Suprapubic skin (tissue), 4 donors: ENCODE results near the gene THOC1. TPM values are rescaled to one million over a fixed set of nuclear protein-coding genes. Genes with fewer than 3 reads are reported as not detected.

ENCODE experiments used
- DNase-seq, 2 donors: peaks; one replicate each; pipeline ENCODE4 v3.0.0-alpha.2; 2019; ENCODE audit warnings: low spot score in 2 of 2
- H3K27ac ChIP-seq: fragments of 200-600 bp; sonication (generic); one replicate; pipeline ENCODE4 v1.5.1; 2019
- H3K27me3 ChIP-seq: fragments of 200-600 bp; sonication (generic); one replicate; pipeline ENCODE4 v1.5.1; 2019
- H3K36me3 ChIP-seq: fragments of 200-600 bp; sonication (generic); one replicate; pipeline ENCODE4 v1.5.1; 2019
- H3K4me1 ChIP-seq: fragments of 200-600 bp; sonication (generic); one replicate; pipeline ENCODE4 v1.5.1; 2019
- H3K4me3 ChIP-seq: fragments of 200-600 bp; sonication (generic); one replicate; pipeline ENCODE4 v1.5.1; 2019; ENCODE audit warnings: mild to moderate bottlenecking
- H3K9me3 ChIP-seq: fragments of 200-600 bp; sonication (generic); one replicate; pipeline ENCODE4 v1.5.1; 2019
- EP300 ChIP-seq: sonication (generic); formaldehyde crosslinking; IDR thresholded peaks from one replicate; pipeline ENCODE4 v1.6.1; 2017; ENCODE audit warnings: antibody characterized with exemption
- POLR2A ChIP-seq, 2 donors: fragments of 450-650 bp; IDR thresholded peaks; one replicate each; pipeline ENCODE4 v1.6.1; 2017; ENCODE audit warnings: antibody characterized with exemption in 2 of 2, mild to moderate bottlenecking in 2 of 2, moderate library complexity in 2 of 2
- POLR2AphosphoS5 ChIP-seq, 3 donors: sonication (generic); formaldehyde crosslinking; IDR thresholded peaks; one replicate each; pipeline ENCODE4 v1.6.1; 2017; ENCODE audit warnings: antibody characterized with exemption in 3 of 3
- WGBS: methylation state at CpG from one replicate; pipeline ENCODE4 v1.1.5; 2018; 5-methylcytosine and 5-hydroxymethylcytosine counted together
- total RNA-seq, 4 donors: library from RNA; depleted of rRNA; stranded (reverse); fragments of >200 nt; gene quantifications; one replicate each; pipeline ENCODE4 v1.1.0, GENCODE V29; 2016
- TF ChIP-seq, protein P1 (sequence below), 2 donors: fragments of 200-600 bp in 1 of 2; fragments of 450-650 bp in 1 of 2; sonication (generic) in 1 of 2; IDR thresholded peaks; one replicate each; pipeline ENCODE4 v1.5.1; 2016 to 2019; ENCODE audit warnings: antibody characterized with exemption in 2 of 2, mild to moderate bottlenecking in 1 of 2, moderate library complexity in 1 of 2

The THOC1 gene
- total RNA-seq, 4 donors from 2014 or later, result 30.4 to 152 (median 46.8) TPM

DNA sequence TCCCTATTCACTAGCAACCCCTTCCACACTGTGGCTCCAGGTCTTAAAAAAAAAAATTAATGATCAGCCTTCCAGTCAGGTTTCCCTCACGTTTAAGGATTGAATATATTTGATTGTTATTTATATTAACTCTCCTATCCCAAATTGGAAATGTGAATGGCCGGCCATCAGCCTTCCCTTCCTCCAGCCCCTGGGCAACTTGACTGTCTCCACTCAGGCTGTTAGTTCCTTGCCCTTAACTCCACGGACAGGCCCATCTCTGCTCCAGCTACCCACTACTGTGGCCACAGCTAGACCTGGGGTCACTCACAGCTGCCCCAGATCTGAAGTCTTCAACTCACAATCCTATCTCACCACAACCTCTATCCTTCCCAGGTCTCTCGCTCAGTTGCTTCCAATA is 39.9 kb downstream of the THOC1 start:
- no peak overlapping the region for H3K4me3 ChIP-seq
- no peaks in the 10 kb centered on the region for H3K27me3 ChIP-seq
- no peak for DNase-seq
- H3K27ac ChIP-seq, result no peak overlapping the region
- WGBS, result 89% methylated on average over 4 of the region's 4 CpGs
- H3K4me1 ChIP-seq, result no peaks in the 10 kb centered on the region
- TF ChIP-seq POLR2A (IDR thresholded peaks at IDR 0.05) (no peak), EP300 (no peak), POLR2AphosphoS5 (IDR thresholded peaks at IDR 0.05) (no peak)
- TF ChIP-seq, protein P1, sequence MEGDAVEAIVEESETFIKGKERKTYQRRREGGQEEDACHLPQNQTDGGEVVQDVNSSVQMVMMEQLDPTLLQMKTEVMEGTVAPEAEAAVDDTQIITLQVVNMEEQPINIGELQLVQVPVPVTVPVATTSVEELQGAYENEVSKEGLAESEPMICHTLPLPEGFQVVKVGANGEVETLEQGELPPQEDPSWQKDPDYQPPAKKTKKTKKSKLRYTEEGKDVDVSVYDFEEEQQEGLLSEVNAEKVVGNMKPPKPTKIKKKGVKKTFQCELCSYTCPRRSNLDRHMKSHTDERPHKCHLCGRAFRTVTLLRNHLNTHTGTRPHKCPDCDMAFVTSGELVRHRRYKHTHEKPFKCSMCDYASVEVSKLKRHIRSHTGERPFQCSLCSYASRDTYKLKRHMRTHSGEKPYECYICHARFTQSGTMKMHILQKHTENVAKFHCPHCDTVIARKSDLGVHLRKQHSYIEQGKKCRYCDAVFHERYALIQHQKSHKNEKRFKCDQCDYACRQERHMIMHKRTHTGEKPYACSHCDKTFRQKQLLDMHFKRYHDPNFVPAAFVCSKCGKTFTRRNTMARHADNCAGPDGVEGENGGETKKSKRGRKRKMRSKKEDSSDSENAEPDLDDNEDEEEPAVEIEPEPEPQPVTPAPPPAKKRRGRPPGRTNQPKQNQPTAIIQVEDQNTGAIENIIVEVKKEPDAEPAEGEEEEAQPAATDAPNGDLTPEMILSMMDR (IDR thresholded peaks at IDR 0.05), result no peak
- H3K36me3 ChIP-seq, result peaks cover 35% of the 10 kb centered on the region
- no peaks in the 10 kb centered on the region for H3K9me3 ChIP-seq

DNA sequence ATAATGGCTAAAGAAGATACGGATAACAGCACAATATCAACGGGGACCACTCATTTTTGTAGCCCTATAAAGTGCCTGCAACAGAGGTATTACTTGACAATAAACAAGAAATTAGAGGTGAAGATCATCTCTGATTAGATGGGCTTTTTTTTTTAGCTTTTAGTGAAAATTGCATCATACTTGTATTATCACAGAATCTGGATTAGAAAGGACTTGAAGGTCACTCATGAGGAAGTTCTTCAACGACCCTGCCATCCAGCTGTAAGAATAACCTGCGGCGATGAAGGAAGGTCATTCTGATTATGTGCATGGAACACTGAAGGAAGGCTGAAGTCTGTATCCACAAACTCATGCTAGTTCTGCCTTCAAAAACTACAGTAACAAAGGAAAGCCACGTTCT is 40.5 kb downstream of the THOC1 start:
- TF ChIP-seq EP300, result no peak
- TF ChIP-seq POLR2A (IDR thresholded peaks at IDR 0.05), result no peak
- TF ChIP-seq, protein P1 (IDR thresholded peaks at IDR 0.05), result no peak
- TF ChIP-seq POLR2AphosphoS5 (IDR thresholded peaks at IDR 0.05), result no peak
- 90% methylated on average over 6 of the region's 6 CpGs for WGBS

DNA sequence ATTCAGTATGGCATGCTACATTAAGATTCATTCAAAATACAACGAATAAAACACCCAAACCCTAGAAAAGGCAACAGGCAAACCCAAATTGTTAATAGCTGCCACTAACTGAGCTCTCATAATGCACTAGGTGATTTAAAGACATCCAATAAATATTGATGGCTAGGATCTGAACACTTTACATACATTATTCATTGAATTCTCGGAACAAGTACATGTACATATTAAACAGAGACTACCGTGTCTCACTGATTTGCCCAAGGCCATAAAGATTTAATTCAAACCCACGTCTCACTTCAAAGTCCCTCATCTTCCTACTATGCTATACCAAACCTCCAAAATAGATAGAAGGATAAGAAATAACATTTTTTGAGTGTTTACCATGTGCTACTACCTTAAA is 42.1 kb downstream of the THOC1 start:
- 77% methylated on average over 4 of the region's 4 CpGs for WGBS
- TF ChIP-seq POLR2AphosphoS5 (IDR thresholded peaks at IDR 0.05) (no peak), POLR2A (IDR thresholded peaks at IDR 0.05) (no peak), EP300 (no peak)
- TF ChIP-seq, protein P1 (IDR thresholded peaks at IDR 0.05), result no peak

More for the DNA sequence above, 40.5 kb downstream of the THOC1 start:
- no peak for DNase-seq
- Histone ChIP-seq H3K36me3 (peaks cover 41% of the 10 kb centered on the region), H3K9me3 (no peaks in the 10 kb centered on the region), H3K27ac (no peak overlapping the region), H3K4me1 (no peaks in the 10 kb centered on the region), H3K27me3 (no peaks in the 10 kb centered on the region), H3K4me3 (no peak overlapping the region)

DNA sequence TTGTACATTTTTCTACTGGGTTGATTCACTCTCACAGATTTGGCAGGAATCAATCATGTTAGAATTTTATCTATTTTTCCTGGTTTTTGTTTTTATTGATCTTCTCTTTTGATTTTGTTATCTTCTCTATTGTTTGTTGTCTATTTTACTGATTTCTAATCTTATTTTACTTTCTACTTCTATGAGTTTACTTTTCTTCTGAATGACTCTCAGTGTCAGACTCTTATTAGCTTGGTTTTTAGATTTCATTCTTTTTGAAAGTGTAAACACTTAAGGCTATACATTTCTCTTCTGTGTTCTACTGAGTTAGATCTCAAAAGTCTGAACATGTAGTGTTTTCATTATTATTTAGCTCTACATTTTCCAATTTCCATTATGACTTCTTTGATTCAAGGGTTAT is 47.1 kb downstream of the THOC1 start:
- Histone ChIP-seq H3K27me3 (no peaks in the 10 kb centered on the region), H3K27ac (no peak overlapping the region), H3K4me1 (no peaks in the 10 kb centered on the region), H3K4me3 (no peak overlapping the region), H3K9me3 (no peaks in the 10 kb centered on the region), H3K36me3 (peaks cover 67% of the 10 kb centered on the region)
- no peak for TF ChIP-seq POLR2AphosphoS5 (IDR thresholded peaks at IDR 0.05)
- no peak for TF ChIP-seq POLR2A (IDR thresholded peaks at IDR 0.05)
- TF ChIP-seq, protein P1 (IDR thresholded peaks at IDR 0.05), result no peak
- no peak for DNase-seq

More for the DNA sequence above, 42.1 kb downstream of the THOC1 start:
- Histone ChIP-seq H3K27ac (no peak overlapping the region), H3K9me3 (no peaks in the 10 kb centered on the region), H3K4me3 (no peak overlapping the region), H3K27me3 (no peaks in the 10 kb centered on the region), H3K4me1 (no peaks in the 10 kb centered on the region), H3K36me3 (peaks cover 48% of the 10 kb centered on the region)
- DNase-seq, result no peak

DNA sequence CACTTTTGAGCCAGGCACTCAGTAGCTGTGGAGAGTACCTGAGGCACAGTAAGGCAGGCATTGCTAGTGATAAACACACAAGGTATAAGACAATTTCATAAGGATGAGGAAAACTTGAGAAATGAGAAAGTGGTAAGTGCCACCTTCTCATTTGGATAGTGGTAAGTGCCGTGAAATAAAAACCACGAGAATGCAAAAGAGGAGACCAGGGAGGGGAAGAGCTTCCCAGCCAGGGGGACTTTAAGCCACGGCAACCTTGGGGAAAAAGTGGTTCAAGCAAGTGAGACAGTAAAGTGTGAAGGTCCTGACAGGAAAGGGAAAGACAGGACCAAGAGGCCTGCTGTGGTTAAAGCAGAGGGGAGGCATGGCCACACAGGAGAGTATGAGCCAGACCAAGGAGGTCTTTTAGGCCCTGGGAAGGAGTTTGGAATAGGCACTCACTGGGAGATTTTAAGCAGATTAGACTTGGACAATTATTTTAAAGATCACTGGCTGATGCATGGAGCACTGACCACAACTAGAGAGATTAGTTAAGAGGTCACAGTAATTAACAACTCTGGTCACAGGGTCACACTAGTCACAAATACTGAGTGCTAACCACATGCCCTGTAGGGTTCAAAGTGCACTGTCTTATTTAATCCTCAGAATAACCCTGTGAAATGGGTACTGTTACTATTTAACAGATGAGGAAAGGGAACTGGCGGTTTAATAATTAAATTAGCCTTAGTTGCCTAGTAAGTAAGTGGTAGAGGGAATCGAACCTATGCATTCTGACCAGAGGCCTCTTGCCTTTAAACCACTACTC is 50.1 kb downstream of the THOC1 start:
- TF ChIP-seq EP300, result no peak
- TF ChIP-seq POLR2A (IDR thresholded peaks at IDR 0.05), result no peak
- TF ChIP-seq, protein P1 (IDR thresholded peaks at IDR 0.05), result no peak
- Histone ChIP-seq H3K4me3 (no peak overlapping the region), H3K27ac (no peak overlapping the region), H3K9me3 (no peaks in the 10 kb centered on the region), H3K27me3 (no peaks in the 10 kb centered on the region), H3K4me1 (no peaks in the 10 kb centered on the region), H3K36me3 (peaks cover 67% of the 10 kb centered on the region)
- WGBS, result 85% methylated on average over 5 of the region's 5 CpGs
- DNase-seq, result no peak
